ENCODE results near the gene GNAZ.

GNAZ gene

GRCh38 chr22:23034621-23035556, 35.4 kb upstream of the GNAZ start:
- no peak for TF ChIP-seq CTCF (IDR thresholded peaks at IDR 0.05)

GRCh38 chr22:23035557-23036277, 34.6 kb upstream of the GNAZ start:
- intact Hi-C loops (cut with DNase I; ENCODE audit: low total_unique reads), result no loop called here
- H3K4me3 ChIP-seq, result no peak overlapping the region
- TF ChIP-seq CTCF (IDR thresholded peaks at IDR 0.05), result no peak
- H3K27me3 ChIP-seq, result peaks cover 0 to 27% of the 10 kb centered on the region in 2 donors
- H3K27ac ChIP-seq, result no peak overlapping the region
- H3K4me1 ChIP-seq, result no peaks in the 10 kb centered on the region
- H3K9me3 ChIP-seq, result no peaks in the 10 kb centered on the region
- no peak for DNase-seq
- no peaks in the 10 kb centered on the region for H3K36me3 ChIP-seq

More at GRCh38 chr22:23034621-23035556, 35.4 kb upstream of the GNAZ start:
- H3K36me3 ChIP-seq, result no peaks in the 10 kb centered on the region
- no peak for DNase-seq
- intact Hi-C loops (cut with DNase I; ENCODE audit: low total_unique reads), result no loop called here
- no peak overlapping the region for H3K27ac ChIP-seq
- H3K4me1 ChIP-seq, result no peaks in the 10 kb centered on the region
- no peaks in the 10 kb centered on the region for H3K9me3 ChIP-seq
- peaks cover 0 to 27% of the 10 kb centered on the region in 2 donors for H3K27me3 ChIP-seq
- no peak overlapping the region for H3K4me3 ChIP-seq

- no peak for TF ChIP-seq CTCF (IDR thresholded peaks at IDR 0.05)
- no peak for DNase-seq
- no peaks in the 10 kb centered on the region for H3K9me3 ChIP-seq
- intact Hi-C loops (cut with DNase I; ENCODE audit: low total_unique reads), result no loop called here
- H3K4me3 ChIP-seq, result no peak overlapping the region
- no peaks in the 10 kb centered on the region for H3K36me3 ChIP-seq
- H3K27me3 ChIP-seq, result peaks cover 0 to 27% of the 10 kb centered on the region in 2 donors
- no peak overlapping the region for H3K27ac ChIP-seq
- H3K4me1 ChIP-seq, result no peaks in the 10 kb centered on the region
Measured at GRCh38 chr22:23036684-23037428, 33.5 kb upstream of the GNAZ start.

- no peak overlapping the region for H3K4me3 ChIP-seq
- no peak for TF ChIP-seq CTCF (IDR thresholded peaks at IDR 0.05)
- H3K27me3 ChIP-seq, result peaks cover 0 to 27% of the 10 kb centered on the region in 2 donors
- intact Hi-C loops (cut with DNase I; ENCODE audit: low total_unique reads), result no loop called here
- no peaks in the 10 kb centered on the region for H3K9me3 ChIP-seq
- H3K36me3 ChIP-seq, result no peaks in the 10 kb centered on the region
- no peak for DNase-seq
- H3K27ac ChIP-seq, result no peak overlapping the region
- H3K4me1 ChIP-seq, result no peaks in the 10 kb centered on the region
Measured at GRCh38 chr22:23037429-23038333, 32.6 kb upstream of the GNAZ start.

GRCh38 chr22:23038334-23038642, 32.0 kb upstream of the GNAZ start:
- Histone ChIP-seq H3K27ac (no peak overlapping the region), H3K36me3 (no peaks in the 10 kb centered on the region), H3K27me3 (peaks cover 0 to 27% of the 10 kb centered on the region in 2 donors), H3K4me3 (no peak overlapping the region), H3K9me3 (no peaks in the 10 kb centered on the region), H3K4me1 (no peaks in the 10 kb centered on the region)
- intact Hi-C loops (cut with DNase I; ENCODE audit: low total_unique reads), result no loop called here
- no peak for DNase-seq
- no peak for TF ChIP-seq CTCF (IDR thresholded peaks at IDR 0.05)

Measured in tibial artery (tissue), 4 donors.